ENCODE results near the gene TMEM128.
"Not testable (repeated sequence)": the region's sequence is repeated elsewhere in the genome, so short reads cannot be mapped to it uniquely, and the experiment has no call there.

DNA sequence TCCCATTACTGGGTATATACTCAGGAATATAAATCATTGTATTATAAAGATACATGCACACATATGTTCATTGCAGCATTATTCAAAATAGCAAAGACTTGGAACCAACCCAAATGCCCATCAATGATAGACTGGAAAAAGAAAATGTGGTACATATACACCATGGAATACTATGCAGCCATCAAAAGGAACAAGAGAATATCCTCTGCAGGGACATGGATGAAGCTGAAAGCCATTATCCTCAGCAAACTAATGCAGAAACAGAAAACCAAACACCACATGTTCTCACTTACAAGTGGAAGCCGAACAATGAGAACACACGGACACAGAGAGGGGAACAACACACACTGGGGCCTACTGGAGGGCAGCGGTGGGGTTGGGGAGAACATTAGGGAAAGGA, 9.7 kb upstream of the TMEM128 start:
- TF ChIP-seq, protein P1, sequence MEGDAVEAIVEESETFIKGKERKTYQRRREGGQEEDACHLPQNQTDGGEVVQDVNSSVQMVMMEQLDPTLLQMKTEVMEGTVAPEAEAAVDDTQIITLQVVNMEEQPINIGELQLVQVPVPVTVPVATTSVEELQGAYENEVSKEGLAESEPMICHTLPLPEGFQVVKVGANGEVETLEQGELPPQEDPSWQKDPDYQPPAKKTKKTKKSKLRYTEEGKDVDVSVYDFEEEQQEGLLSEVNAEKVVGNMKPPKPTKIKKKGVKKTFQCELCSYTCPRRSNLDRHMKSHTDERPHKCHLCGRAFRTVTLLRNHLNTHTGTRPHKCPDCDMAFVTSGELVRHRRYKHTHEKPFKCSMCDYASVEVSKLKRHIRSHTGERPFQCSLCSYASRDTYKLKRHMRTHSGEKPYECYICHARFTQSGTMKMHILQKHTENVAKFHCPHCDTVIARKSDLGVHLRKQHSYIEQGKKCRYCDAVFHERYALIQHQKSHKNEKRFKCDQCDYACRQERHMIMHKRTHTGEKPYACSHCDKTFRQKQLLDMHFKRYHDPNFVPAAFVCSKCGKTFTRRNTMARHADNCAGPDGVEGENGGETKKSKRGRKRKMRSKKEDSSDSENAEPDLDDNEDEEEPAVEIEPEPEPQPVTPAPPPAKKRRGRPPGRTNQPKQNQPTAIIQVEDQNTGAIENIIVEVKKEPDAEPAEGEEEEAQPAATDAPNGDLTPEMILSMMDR (IDR thresholded peaks at IDR 0.05; ENCODE audit: low read depth, low read length): not testable (repeated sequence)
- TF ChIP-seq, protein P2, sequence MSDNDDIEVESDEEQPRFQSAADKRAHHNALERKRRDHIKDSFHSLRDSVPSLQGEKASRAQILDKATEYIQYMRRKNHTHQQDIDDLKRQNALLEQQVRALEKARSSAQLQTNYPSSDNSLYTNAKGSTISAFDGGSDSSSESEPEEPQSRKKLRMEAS (IDR thresholded peaks at IDR 0.05; ENCODE audit: low read depth, low read length): not testable (repeated sequence)
